NAMALWA (cell line): ENCODE measurements around the gene MAN2A2.

Source experiments
- DNase-seq: peaks from one replicate; pipeline ENCODE4 v3.0.0-alpha.2; 2015; ENCODE audit warnings: low spot score

Gene MAN2A2

GRCh38 chr15:90967206-90967605, 64.1 kb downstream of the MAN2A2 start:
- DNase-seq: no peak

- no peak for DNase-seq
Observed at GRCh38 chr15:90968434-90968833, 65.3 kb downstream of the MAN2A2 start.

GRCh38 chr15:90970274-90970673, 67.2 kb downstream of the MAN2A2 start:
- DNase-seq: no peak

GRCh38 chr15:90972133-90972532, 69.0 kb downstream of the MAN2A2 start:
- DNase-seq: no peak
